OCI-LY7 (cell line): ENCODE data around the gene IL17REL. TPM values are rescaled to one million over a fixed set of nuclear protein-coding genes. Genes with fewer than 3 reads are reported as not detected.
A peak's percentile ranks its signal among the peaks of the same experiment; 100 is the strongest.

Experiments used
- BruUV-seq: library from RNA; stranded (reverse); fragments of 400-500 nt; replicated peaks from 2 replicates; lab custom pipeline; 2021; lab: Mats Ljungman, UMichigan
- CTCF ChIA-PET: fragments of 300-600 bp; sonication (Branson Sonifier 250); formaldehyde crosslinking; loops from one replicate; lab custom pipeline; 2022; ENCODE audit warnings: antibody characterized with exemption; ENCODE audit not compliant: unreplicated experiment; lab: Charles Lee
- POLR2A ChIA-PET: fragments of 300-600 bp; sonication (Branson Sonifier 250); formaldehyde crosslinking; loops from one replicate; lab custom pipeline; 2022; ENCODE audit warnings: antibody characterized with exemption; lab: Charles Lee
- DNase-seq: peaks from one replicate; pipeline ENCODE4 v3.0.0-alpha.2; 2015; ENCODE audit warnings: low spot score
- H2AFZ ChIP-seq: fragments of 200-600 bp; sonication (generic), shearing (Covaris generic); 2 replicates; pipeline ENCODE4 v1.6.1; 2014; ENCODE audit warnings: mild to moderate bottlenecking, antibody characterized with exemption, low read length, moderate library complexity
- H3K27ac ChIP-seq: fragments of 200-600 bp; sonication (generic); 2 replicates; pipeline ENCODE4 v1.5.1; 2014; ENCODE audit warnings: mixed run types, low read depth, mild to moderate bottlenecking, moderate library complexity, low read length, inconsistent platforms; ENCODE audit not compliant: poor library complexity, severe bottlenecking
- H3K36me3 ChIP-seq: fragments of 200-600 bp; sonication (generic); 2 replicates; pipeline ENCODE4 v1.6.1; 2014; ENCODE audit warnings: mild to moderate bottlenecking, antibody characterized with exemption, low read length, moderate library complexity, mixed read lengths; ENCODE audit not compliant: insufficient read depth
- H3K4me1 ChIP-seq: fragments of 200-600 bp; sonication (generic); 2 replicates; pipeline ENCODE4 v1.5.1; 2014; ENCODE audit warnings: mild to moderate bottlenecking, low read length; ENCODE audit not compliant: insufficient read depth, poor library complexity, severe bottlenecking
- H3K4me2 ChIP-seq: fragments of 200-600 bp; sonication (generic); 2 replicates; pipeline ENCODE4 v1.6.1; 2014; ENCODE audit warnings: mild to moderate bottlenecking, low read length
- H3K4me3 ChIP-seq: fragments of 200-600 bp; sonication (generic); 2 replicates; pipeline ENCODE4 v1.5.1; 2014; ENCODE audit warnings: mild to moderate bottlenecking, low read depth, low read length; ENCODE audit not compliant: poor library complexity, severe bottlenecking
- H3K79me2 ChIP-seq: fragments of 200-600 bp; sonication (generic); 2 replicates; pipeline ENCODE4 v1.6.1; 2016; ENCODE audit warnings: low read depth, mild to moderate bottlenecking, low read length, moderate library complexity, mixed read lengths; ENCODE audit not compliant: insufficient read depth
- H3K9me2 ChIP-seq: fragments of 200-600 bp; sonication (generic); 2 replicates; pipeline ENCODE4 v1.6.1; 2016; ENCODE audit warnings: mild to moderate bottlenecking, low read length, mixed read lengths; ENCODE audit not compliant: insufficient read depth
- H3K9me3 ChIP-seq: fragments of 200-600 bp; sonication (generic); 2 replicates; pipeline ENCODE4 v1.6.1; 2014; ENCODE audit warnings: mild to moderate bottlenecking, mixed run types, low read length, mixed read lengths
- H4K20me1 ChIP-seq: fragments of 200-600 bp; sonication (generic); 2 replicates; pipeline ENCODE4 v1.6.1; 2014; ENCODE audit warnings: mild to moderate bottlenecking, antibody characterized with exemption, low read length, moderate library complexity, mixed read lengths; ENCODE audit not compliant: insufficient read depth
- CTCF ChIP-seq: fragments of 200-600 bp; sonication (generic); conservative IDR thresholded peaks from 2 replicates; pipeline ENCODE4 v1.5.1; 2014; ENCODE audit warnings: mild to moderate bottlenecking, antibody characterized with exemption, low read length, moderate library complexity, mixed read lengths
- EZH2phosphoT487 ChIP-seq: fragments of 200-600 bp; sonication (generic); IDR thresholded peaks from 2 replicates; pipeline ENCODE4 v1.6.1; 2018; ENCODE audit warnings: low read depth, borderline replicate concordance, mild to moderate bottlenecking, mixed run types, antibody characterized with exemption, low read length, moderate library complexity, mixed read lengths
- intact Hi-C: fragments of 100-400 bp; cut with micrococcal nuclease; formaldehyde crosslinking; loops from one replicate; pipeline ENCODE4 v1.10.0; 2022; ENCODE audit not compliant: unreplicated experiment
- total RNA-seq, 2 experiments: library from RNA; depleted of rRNA in 1 of 2; stranded (reverse); fragments of >200 nt in 1 of 2; shearing (Covaris generic) in 1 of 2; gene quantifications; 2 replicates each; pipeline ENCODE4 v1.2.3, GENCODE V29; 2014 to 2022

Gene IL17REL
- total RNA-seq, 2 experiments from 2014 or later: 0.03 TPM; not detected in 1

- H3K4me1 ChIP-seq: peaks cover 40% of the 10 kb centered on the region
Measured at GRCh38 chr22:49971232-49972162, 41.1 kb downstream of the IL17REL start.

GRCh38 chr22:49970528-49971231 is 41.9 kb downstream of the IL17REL start:
- no peaks in the 10 kb centered on the region; the same call in 1 of the 2 replicates for H3K9me3 ChIP-seq
- H2AFZ ChIP-seq: peak overlapping the region; percentile 68
- ChIA-PET CTCF (no interaction called here), POLR2A (no interaction called here)
- no peaks in the 10 kb centered on the region for H3K9me2 ChIP-seq
- no peaks in the 10 kb centered on the region for H3K79me2 ChIP-seq
- H3K4me3 ChIP-seq: peak overlapping the region; percentile 46
- H3K4me1 ChIP-seq: peaks cover 40% of the 10 kb centered on the region
- peak; percentile 74 for DNase-seq
- H3K27ac ChIP-seq: no peak overlapping the region
- intact Hi-C loops: no loop called here
- BruUV-seq: no TSS peak
- H3K4me2 ChIP-seq: peak overlapping the region; percentile 61
- H4K20me1 ChIP-seq: 0 out of 2 replicates have a peak, but pooled peaks cover 4% of the 10 kb centered on the region
- H3K36me3 ChIP-seq: no peaks in the 10 kb centered on the region
- TF ChIP-seq CTCF (no peak), EZH2phosphoT487 (no peak)

More at GRCh38 chr22:49971232-49972162, 41.1 kb downstream of the IL17REL start:
- H3K79me2 ChIP-seq: no peaks in the 10 kb centered on the region
- no peak for DNase-seq
- ChIA-PET POLR2A (no interaction called here), CTCF (no interaction called here)
- BruUV-seq: no TSS peak
- TF ChIP-seq EZH2phosphoT487 (no peak), CTCF (no peak)
- intact Hi-C loops: no loop called here
- H3K9me3 ChIP-seq: no peaks in the 10 kb centered on the region; the same call in 1 of the 2 replicates
- H3K36me3 ChIP-seq: no peaks in the 10 kb centered on the region
- no peaks in the 10 kb centered on the region for H3K9me2 ChIP-seq
- H2AFZ ChIP-seq: peak overlapping the region; percentile 68
- H3K27ac ChIP-seq: no peak overlapping the region
- peak overlapping the region; percentile 46 for H3K4me3 ChIP-seq
- 0 out of 2 replicates have a peak, but pooled peaks cover 4% of the 10 kb centered on the region for H4K20me1 ChIP-seq
- H3K4me2 ChIP-seq: peak overlapping the region; percentile 61
